Liver (tissue), 9 donors: ENCODE data around the gene ELP4. TPM values are rescaled to one million over a fixed set of nuclear protein-coding genes. Genes with fewer than 3 reads are reported as not detected.

Experiments used
- DNase-seq: peaks from one replicate; pipeline ENCODE4 v3.0.0-alpha.2; 2017; ENCODE audit warnings: low spot score
- H3K27ac ChIP-seq, 2 donors: one replicate each; pipeline ENCODE4 v1.7.0; 2013; ENCODE audit warnings: inconsistent platforms in 2 of 2, low read length in 2 of 2, control low read depth in 1 of 2, low read depth in 1 of 2, mild to moderate bottlenecking in 1 of 2
- H3K27me3 ChIP-seq, 4 donors: one replicate each; pipeline versions ENCODE4 v1.6.1 to v1.7.0; 2013; ENCODE audit warnings: low read length in 3 of 4, inconsistent platforms in 1 of 4, mild to moderate bottlenecking in 1 of 4, moderate library complexity in 1 of 4; ENCODE audit not compliant: control insufficient read depth in 4 of 4, insufficient read depth in 4 of 4
- H3K36me3 ChIP-seq, 4 donors: one replicate each; pipeline versions ENCODE4 v1.6.1 to v1.7.0; 2013; ENCODE audit warnings: low read length in 3 of 4, mild to moderate bottlenecking in 3 of 4, low read depth in 1 of 4, moderate library complexity in 1 of 4; ENCODE audit not compliant: control insufficient read depth in 4 of 4, insufficient read depth in 3 of 4
- H3K4me1 ChIP-seq, 4 donors: one replicate each; pipeline versions ENCODE4 v1.6.1 to v1.7.0; 2013; ENCODE audit warnings: low read length in 3 of 4, mild to moderate bottlenecking in 3 of 4, moderate library complexity in 1 of 4; ENCODE audit not compliant: control insufficient read depth in 4 of 4, insufficient read depth in 4 of 4
- H3K4me3 ChIP-seq, 3 donors: one replicate each; pipeline versions ENCODE4 v1.6.1 to v1.7.0; 2013; ENCODE audit warnings: low read length in 3 of 3, control low read depth in 1 of 3, low read depth in 1 of 3, mild to moderate bottlenecking in 1 of 3
- H3K9ac ChIP-seq, 2 donors: one replicate each; pipeline ENCODE4 v1.7.0; 2013; ENCODE audit warnings: low read length in 2 of 2, mild to moderate bottlenecking in 2 of 2, moderate library complexity in 2 of 2, control low read depth in 1 of 2, low read depth in 1 of 2
- H3K9me3 ChIP-seq, 4 donors: one replicate each; pipeline versions ENCODE4 v1.6.1 to v1.7.0; 2013; ENCODE audit warnings: low read length in 3 of 4; ENCODE audit not compliant: control insufficient read depth in 4 of 4
- ATF3 ChIP-seq: IDR thresholded peaks from 2 replicates; pipeline ENCODE4 v1.6.1; 2016; ENCODE audit warnings: antibody characterized with exemption
- CTCF ChIP-seq: fragments of 150-350 bp; IDR thresholded peaks from 2 replicates; pipeline ENCODE4 v1.5.1; 2017; ENCODE audit warnings: improper control_type of control experiment, low read depth, low read length; ENCODE audit not compliant: missing input control
- EGR1 ChIP-seq, 2 donors: IDR thresholded peaks; 2 replicates each; pipeline ENCODE4 v1.6.1; 2016 to 2018; ENCODE audit warnings: antibody characterized with exemption in 2 of 2, low read depth in 2 of 2
- FOXA1 ChIP-seq: IDR thresholded peaks from 2 replicates; pipeline ENCODE4 v1.6.1; 2016; ENCODE audit warnings: antibody characterized with exemption
- FOXA2 ChIP-seq: IDR thresholded peaks from 2 replicates; pipeline ENCODE4 v1.6.1; 2016; ENCODE audit warnings: antibody characterized with exemption
- GABPA ChIP-seq, 2 donors: IDR thresholded peaks in 1 of 2; conservative IDR thresholded peaks in 1 of 2; 2 replicates each; pipeline ENCODE4 v1.6.1; 2016; ENCODE audit warnings: antibody characterized with exemption in 2 of 2, mild to moderate bottlenecking in 1 of 2, moderate library complexity in 1 of 2
- HNF4A ChIP-seq, 2 donors: conservative IDR thresholded peaks; 2 replicates each; pipeline ENCODE4 v1.6.1; 2016; ENCODE audit warnings: antibody characterized with exemption in 2 of 2, mild to moderate bottlenecking in 2 of 2
- HNF4G ChIP-seq: IDR thresholded peaks from 2 replicates; pipeline ENCODE4 v1.6.1; 2016; ENCODE audit warnings: antibody characterized with exemption
- JUND ChIP-seq, 2 donors: IDR thresholded peaks; 2 replicates each; pipeline ENCODE4 v1.6.1; 2016; ENCODE audit warnings: antibody characterized with exemption in 2 of 2
- MAX ChIP-seq: IDR thresholded peaks from 2 replicates; pipeline ENCODE4 v1.6.1; 2016; ENCODE audit warnings: antibody characterized with exemption
- NR2F2 ChIP-seq: IDR thresholded peaks from 2 replicates; pipeline ENCODE4 v1.6.1; 2016; ENCODE audit warnings: antibody characterized with exemption
- RAD21 ChIP-seq, 2 donors: IDR thresholded peaks; 2 replicates each; pipeline ENCODE4 v1.6.1; 2016; ENCODE audit warnings: antibody characterized with exemption in 2 of 2, mild to moderate bottlenecking in 2 of 2
- REST ChIP-seq: IDR thresholded peaks from 2 replicates; pipeline ENCODE4 v1.6.1; 2016; ENCODE audit warnings: antibody characterized with exemption, mild to moderate bottlenecking
- RXRA ChIP-seq, 2 donors: IDR thresholded peaks; 2 replicates each; pipeline ENCODE4 v1.6.1; 2017 to 2018; ENCODE audit warnings: antibody characterized with exemption in 2 of 2, mild to moderate bottlenecking in 1 of 2
- SP1 ChIP-seq: IDR thresholded peaks from 2 replicates; pipeline ENCODE4 v1.6.1; 2018; ENCODE audit warnings: antibody characterized with exemption, mild to moderate bottlenecking
- TAF1 ChIP-seq: conservative IDR thresholded peaks from 2 replicates; pipeline ENCODE4 v1.6.1; 2016; ENCODE audit warnings: antibody characterized with exemption, mild to moderate bottlenecking
- YY1 ChIP-seq: IDR thresholded peaks from 2 replicates; pipeline ENCODE4 v1.6.1; 2016; ENCODE audit warnings: antibody characterized with exemption, mild to moderate bottlenecking
- ZBTB33 ChIP-seq: IDR thresholded peaks from 2 replicates; pipeline ENCODE4 v1.6.1; 2016; ENCODE audit warnings: antibody characterized with exemption
- WGBS: extraction: QIAGEN DNeasy Blood & Tissue Kit; methylation state at CpG from one replicate; pipeline ENCODE4 v1.1.7; 2013; 5-methylcytosine and 5-hydroxymethylcytosine counted together
- polyA plus RNA-seq, 2 donors: library from polyadenylated mRNA; stranded (reverse) in 1 of 2; unstranded in 1 of 2; fragments of 200-250 nt in 1 of 2; fragments of >200 nt in 1 of 2; fragmentation: Nextera tagmentation in 1 of 2; extraction: Ambion mirVana in 1 of 2; gene quantifications; one replicate each; pipeline versions ENCODE4 v1.2.1 to v1.2.3, GENCODE V29; 2013 to 2015
- total RNA-seq, 2 donors: library from RNA; depleted of rRNA; stranded (reverse); fragments of >200 nt; gene quantifications; one replicate each; pipeline ENCODE4 v1.2.3, GENCODE V29; 2014
- donor health status: healthy.
- donor health status: healthy.
- donor health status: healthy.
- donor health status: healthy.
- donor health status: healthy.

Gene ELP4
- total and polyA plus RNA-seq, 4 donors, result 6.0 to 18.8 (median 12.5) TPM

- DNase-seq, result peak; percentile 30
- 8% methylated on average over 24 of the region's 24 CpGs for WGBS
Measured at GRCh38 chr11:31802990-31803812, 293.6 kb downstream of the ELP4 start.

More at GRCh38 chr11:31802990-31803812, 293.6 kb downstream of the ELP4 start:
- Histone ChIP-seq H3K27ac (no peak overlapping the region), H3K4me1 (peaks cover 12 to 24% (median 19%) of the 10 kb centered on the region in 4 donors), H3K9me3 (peaks cover 0 to 8% (median under 1%) of the 10 kb centered on the region in 4 donors), H3K36me3 (no peaks in the 10 kb centered on the region), H3K27me3 (peaks cover 2 to 59% (median 39%) of the 10 kb centered on the region in 4 donors), H3K9ac (no peak overlapping the region), H3K4me3 (no peak overlapping the region)
- TF ChIP-seq GABPA (IDR thresholded peaks at IDR 0.05 in 1 of 2, conservative IDR thresholded peaks at IDR 0.05 in 1 of 2) (no peak), MAX (no peak), SP1 (no peak), JUND (IDR thresholded peaks at IDR 0.05) (no peak), FOXA1 (no peak), EGR1 (IDR thresholded peaks at IDR 0.05; ENCODE audit: low read depth in 2 of 2) (no peak), CTCF (no peak), YY1 (no peak), HNF4A (conservative IDR thresholded peaks at IDR 0.05) (no peak), TAF1 (no peak), NR2F2 (no peak), HNF4G (no peak), RAD21 (IDR thresholded peaks at IDR 0.05) (no peak), REST (no peak), ATF3 (no peak), RXRA (IDR thresholded peaks at IDR 0.05) (no peak), ZBTB33 (no peak), FOXA2 (no peak)
